Suprapubic skin (tissue), 4 donors: ENCODE results near the gene LEO1. TPM values are rescaled to one million over a fixed set of nuclear protein-coding genes. Genes with fewer than 3 reads are reported as not detected.

ENCODE experiments used
- DNase-seq, 2 donors: peaks; one replicate each; pipeline ENCODE4 v3.0.0-alpha.2; 2019; ENCODE audit warnings: low spot score in 2 of 2
- H3K27ac ChIP-seq: fragments of 200-600 bp; sonication (generic); one replicate; pipeline ENCODE4 v1.5.1; 2019
- H3K27me3 ChIP-seq: fragments of 200-600 bp; sonication (generic); one replicate; pipeline ENCODE4 v1.5.1; 2019
- H3K36me3 ChIP-seq: fragments of 200-600 bp; sonication (generic); one replicate; pipeline ENCODE4 v1.5.1; 2019
- H3K4me1 ChIP-seq: fragments of 200-600 bp; sonication (generic); one replicate; pipeline ENCODE4 v1.5.1; 2019
- H3K4me3 ChIP-seq: fragments of 200-600 bp; sonication (generic); one replicate; pipeline ENCODE4 v1.5.1; 2019; ENCODE audit warnings: mild to moderate bottlenecking
- H3K9me3 ChIP-seq: fragments of 200-600 bp; sonication (generic); one replicate; pipeline ENCODE4 v1.5.1; 2019
- EP300 ChIP-seq: sonication (generic); formaldehyde crosslinking; IDR thresholded peaks from one replicate; pipeline ENCODE4 v1.6.1; 2017; ENCODE audit warnings: antibody characterized with exemption
- POLR2A ChIP-seq, 2 donors: fragments of 450-650 bp; IDR thresholded peaks; one replicate each; pipeline ENCODE4 v1.6.1; 2017; ENCODE audit warnings: antibody characterized with exemption in 2 of 2, mild to moderate bottlenecking in 2 of 2, moderate library complexity in 2 of 2
- POLR2AphosphoS5 ChIP-seq, 3 donors: sonication (generic); formaldehyde crosslinking; IDR thresholded peaks; one replicate each; pipeline ENCODE4 v1.6.1; 2017; ENCODE audit warnings: antibody characterized with exemption in 3 of 3
- WGBS: methylation state at CpG from one replicate; pipeline ENCODE4 v1.1.5; 2018; 5-methylcytosine and 5-hydroxymethylcytosine counted together
- total RNA-seq, 4 donors: library from RNA; depleted of rRNA; stranded (reverse); fragments of >200 nt; gene quantifications; one replicate each; pipeline ENCODE4 v1.1.0, GENCODE V29; 2016
- TF ChIP-seq, protein P1 (sequence below), 2 donors: fragments of 200-600 bp in 1 of 2; fragments of 450-650 bp in 1 of 2; sonication (generic) in 1 of 2; IDR thresholded peaks; one replicate each; pipeline ENCODE4 v1.5.1; 2016 to 2019; ENCODE audit warnings: antibody characterized with exemption in 2 of 2, mild to moderate bottlenecking in 1 of 2, moderate library complexity in 1 of 2

LEO1 gene
- total RNA-seq, 4 donors from 2014 or later, result 26.2 to 30.2 (median 28.4) TPM

DNA sequence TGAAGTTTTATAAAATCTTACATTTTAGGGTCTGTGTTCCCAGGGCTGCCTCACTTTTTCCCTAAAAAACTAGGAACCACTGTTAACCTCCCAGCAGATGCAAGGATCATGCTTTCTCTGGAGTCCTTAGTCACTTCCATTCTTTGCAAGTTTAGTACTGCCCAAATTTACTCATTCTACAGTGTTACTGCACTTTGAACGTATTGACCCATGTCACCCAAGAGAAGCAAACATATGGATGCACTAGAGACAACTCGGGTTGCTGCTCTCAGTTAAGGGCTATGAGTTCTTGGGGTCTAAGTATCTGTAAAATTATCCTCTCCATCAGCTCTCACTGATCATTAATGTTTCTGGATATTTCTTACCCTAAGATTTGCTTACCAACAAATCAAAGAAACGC lies 59.0 kb downstream of the LEO1 start:
- H3K4me1 ChIP-seq, result no peaks in the 10 kb centered on the region
- 97% methylated on average over 3 of the region's 3 CpGs for WGBS
- peaks cover 51% of the 10 kb centered on the region for H3K36me3 ChIP-seq
- H3K27ac ChIP-seq, result no peak overlapping the region
- H3K27me3 ChIP-seq, result no peaks in the 10 kb centered on the region
- H3K4me3 ChIP-seq, result no peak overlapping the region
- TF ChIP-seq EP300, result no peak
- TF ChIP-seq POLR2A (IDR thresholded peaks at IDR 0.05), result no peak
- TF ChIP-seq, protein P1, sequence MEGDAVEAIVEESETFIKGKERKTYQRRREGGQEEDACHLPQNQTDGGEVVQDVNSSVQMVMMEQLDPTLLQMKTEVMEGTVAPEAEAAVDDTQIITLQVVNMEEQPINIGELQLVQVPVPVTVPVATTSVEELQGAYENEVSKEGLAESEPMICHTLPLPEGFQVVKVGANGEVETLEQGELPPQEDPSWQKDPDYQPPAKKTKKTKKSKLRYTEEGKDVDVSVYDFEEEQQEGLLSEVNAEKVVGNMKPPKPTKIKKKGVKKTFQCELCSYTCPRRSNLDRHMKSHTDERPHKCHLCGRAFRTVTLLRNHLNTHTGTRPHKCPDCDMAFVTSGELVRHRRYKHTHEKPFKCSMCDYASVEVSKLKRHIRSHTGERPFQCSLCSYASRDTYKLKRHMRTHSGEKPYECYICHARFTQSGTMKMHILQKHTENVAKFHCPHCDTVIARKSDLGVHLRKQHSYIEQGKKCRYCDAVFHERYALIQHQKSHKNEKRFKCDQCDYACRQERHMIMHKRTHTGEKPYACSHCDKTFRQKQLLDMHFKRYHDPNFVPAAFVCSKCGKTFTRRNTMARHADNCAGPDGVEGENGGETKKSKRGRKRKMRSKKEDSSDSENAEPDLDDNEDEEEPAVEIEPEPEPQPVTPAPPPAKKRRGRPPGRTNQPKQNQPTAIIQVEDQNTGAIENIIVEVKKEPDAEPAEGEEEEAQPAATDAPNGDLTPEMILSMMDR (IDR thresholded peaks at IDR 0.05), result no peak
- no peak for TF ChIP-seq POLR2AphosphoS5 (IDR thresholded peaks at IDR 0.05)
- no peak for DNase-seq
- H3K9me3 ChIP-seq, result no peaks in the 10 kb centered on the region

DNA sequence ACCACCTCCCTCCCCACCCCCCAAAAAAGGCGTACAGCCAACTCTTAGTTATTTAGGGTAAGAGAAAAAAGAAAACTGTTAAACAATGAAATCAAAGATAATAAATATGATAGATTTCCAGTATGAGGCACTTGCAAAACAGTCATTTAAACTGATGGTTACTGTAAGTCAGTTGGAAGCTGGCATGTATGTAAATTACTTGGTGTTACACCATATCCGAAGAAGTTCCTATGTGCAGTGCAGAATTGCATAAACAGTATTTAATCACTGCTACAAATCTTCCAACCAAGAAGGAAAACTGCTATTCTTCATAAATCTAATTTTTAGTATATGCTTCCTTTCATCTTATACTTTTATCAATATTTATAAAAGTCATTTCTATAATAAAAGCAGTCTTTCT lies 62.0 kb downstream of the LEO1 start:
- TF ChIP-seq POLR2AphosphoS5 (IDR thresholded peaks at IDR 0.05) (no peak), POLR2A (IDR thresholded peaks at IDR 0.05) (no peak), EP300 (no peak)
- TF ChIP-seq, protein P1 (IDR thresholded peaks at IDR 0.05), result no peak

DNA sequence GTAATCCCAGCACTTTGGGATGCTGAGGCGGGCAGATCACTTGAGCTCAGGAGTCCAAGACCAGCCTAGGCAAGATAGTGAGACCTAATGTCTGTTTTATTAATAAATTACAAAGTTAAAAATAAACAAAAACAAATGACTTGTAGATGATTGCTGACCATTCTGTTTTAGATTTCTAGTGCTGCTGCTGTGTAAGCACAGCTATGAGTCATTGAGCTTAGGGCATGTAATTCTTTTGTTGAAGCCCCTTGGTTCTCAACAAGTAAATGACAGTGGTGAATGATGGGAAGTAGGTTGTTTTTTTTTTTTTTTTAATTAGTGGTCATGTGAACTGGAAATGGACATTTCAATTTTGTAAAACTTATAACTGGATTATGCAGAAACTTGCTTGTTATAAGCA lies 63.3 kb downstream of the LEO1 start:
- DNase-seq, result no peak
- TF ChIP-seq, protein P1 (IDR thresholded peaks at IDR 0.05), result no peak
- TF ChIP-seq POLR2A (IDR thresholded peaks at IDR 0.05), result no peak
- no peak for TF ChIP-seq POLR2AphosphoS5 (IDR thresholded peaks at IDR 0.05)
- no peak for TF ChIP-seq EP300
- Histone ChIP-seq H3K36me3 (peaks cover 52% of the 10 kb centered on the region), H3K9me3 (no peaks in the 10 kb centered on the region), H3K27me3 (no peaks in the 10 kb centered on the region), H3K4me3 (no peak overlapping the region), H3K27ac (no peak overlapping the region), H3K4me1 (no peaks in the 10 kb centered on the region)
- 92% methylated on average over 1 of the region's 1 CpG for WGBS

More for the DNA sequence above, 62.0 kb downstream of the LEO1 start:
- Histone ChIP-seq H3K27ac (no peak overlapping the region), H3K36me3 (peaks cover 46% of the 10 kb centered on the region), H3K9me3 (no peaks in the 10 kb centered on the region), H3K27me3 (no peaks in the 10 kb centered on the region), H3K4me1 (no peaks in the 10 kb centered on the region), H3K4me3 (no peak overlapping the region)
- WGBS, result 88% methylated on average over 2 of the region's 2 CpGs
- no peak for DNase-seq

DNA sequence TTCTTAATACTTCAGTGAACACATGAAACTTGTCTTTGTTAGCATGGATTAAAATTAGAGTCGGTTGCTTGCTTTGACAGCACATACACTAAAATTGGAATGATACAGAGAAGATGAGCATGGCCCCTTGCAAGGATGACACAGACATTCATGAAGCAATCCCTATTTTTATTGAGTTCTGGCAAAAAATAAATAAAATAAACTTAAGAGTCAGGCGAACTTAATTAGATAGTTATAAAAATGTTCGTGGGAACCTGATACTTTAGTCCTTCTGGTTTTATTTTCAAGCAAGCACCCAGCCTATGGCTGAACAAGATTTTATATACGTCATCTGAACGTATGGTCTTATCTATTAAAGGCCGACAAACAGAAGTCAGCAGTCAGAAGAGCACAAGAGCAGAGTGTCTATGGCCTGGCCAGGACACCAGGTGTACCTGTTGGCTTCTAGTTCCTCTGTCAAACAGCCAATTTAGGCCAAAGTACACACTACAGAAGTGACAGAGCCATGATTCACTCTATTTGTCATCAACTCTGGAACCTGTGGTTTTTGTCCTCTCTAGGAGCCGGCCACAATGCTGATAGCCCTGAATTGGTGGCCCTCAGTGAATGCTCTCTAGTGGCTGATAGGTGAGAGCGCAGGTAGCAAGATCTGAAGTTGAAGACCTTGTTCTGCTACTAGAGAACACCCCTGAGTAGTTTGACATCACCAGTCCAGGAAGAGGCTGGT lies 64.3 kb downstream of the LEO1 start:
- no peak for TF ChIP-seq POLR2A (IDR thresholded peaks at IDR 0.05)
- TF ChIP-seq POLR2AphosphoS5 (IDR thresholded peaks at IDR 0.05), result no peak
- TF ChIP-seq EP300, result no peak
- TF ChIP-seq, protein P1 (IDR thresholded peaks at IDR 0.05), result no peak
- Histone ChIP-seq H3K27ac (no peak overlapping the region), H3K27me3 (no peaks in the 10 kb centered on the region), H3K36me3 (peaks cover 59% of the 10 kb centered on the region), H3K9me3 (no peaks in the 10 kb centered on the region), H3K4me3 (no peak overlapping the region), H3K4me1 (no peaks in the 10 kb centered on the region)
- WGBS, result 84% methylated on average over 8 of the region's 8 CpGs
- no peak for DNase-seq

DNA sequence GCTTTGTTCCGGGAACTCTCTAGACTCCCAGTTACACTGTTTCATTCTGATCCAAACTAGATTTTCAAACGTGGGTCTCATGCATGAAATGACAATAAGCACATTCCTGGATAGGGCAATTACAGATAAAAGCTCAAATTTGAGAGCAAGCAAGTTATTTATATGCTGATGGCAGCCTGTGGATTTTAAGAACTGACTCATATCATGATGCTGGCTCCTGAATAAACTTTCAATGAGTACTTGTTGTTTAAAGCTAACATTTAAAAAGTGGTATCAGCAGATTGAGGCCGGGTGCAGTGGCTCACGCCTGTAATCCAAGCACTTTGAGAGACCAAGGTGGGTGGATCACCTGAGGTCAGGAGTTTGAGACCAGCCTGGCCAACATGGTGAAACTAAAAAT lies 66.6 kb downstream of the LEO1 start:
- peaks cover 66% of the 10 kb centered on the region for H3K36me3 ChIP-seq

More for the DNA sequence above, 66.6 kb downstream of the LEO1 start:
- Histone ChIP-seq H3K4me1 (no peaks in the 10 kb centered on the region), H3K4me3 (no peak overlapping the region), H3K9me3 (no peaks in the 10 kb centered on the region), H3K27me3 (no peaks in the 10 kb centered on the region), H3K27ac (no peak overlapping the region)
- no peak for DNase-seq
- 77% methylated on average over 4 of the region's 4 CpGs for WGBS
- TF ChIP-seq POLR2A (IDR thresholded peaks at IDR 0.05) (no peak), POLR2AphosphoS5 (IDR thresholded peaks at IDR 0.05) (no peak), EP300 (no peak)
- TF ChIP-seq, protein P1 (IDR thresholded peaks at IDR 0.05), result no peak
